ENCODE measurements around the gene KRTAP5-10.
"Not testable (repeated sequence)": the region's sequence is repeated elsewhere in the genome, so short reads cannot be mapped to it uniquely, and the experiment has no call there.

DNA sequence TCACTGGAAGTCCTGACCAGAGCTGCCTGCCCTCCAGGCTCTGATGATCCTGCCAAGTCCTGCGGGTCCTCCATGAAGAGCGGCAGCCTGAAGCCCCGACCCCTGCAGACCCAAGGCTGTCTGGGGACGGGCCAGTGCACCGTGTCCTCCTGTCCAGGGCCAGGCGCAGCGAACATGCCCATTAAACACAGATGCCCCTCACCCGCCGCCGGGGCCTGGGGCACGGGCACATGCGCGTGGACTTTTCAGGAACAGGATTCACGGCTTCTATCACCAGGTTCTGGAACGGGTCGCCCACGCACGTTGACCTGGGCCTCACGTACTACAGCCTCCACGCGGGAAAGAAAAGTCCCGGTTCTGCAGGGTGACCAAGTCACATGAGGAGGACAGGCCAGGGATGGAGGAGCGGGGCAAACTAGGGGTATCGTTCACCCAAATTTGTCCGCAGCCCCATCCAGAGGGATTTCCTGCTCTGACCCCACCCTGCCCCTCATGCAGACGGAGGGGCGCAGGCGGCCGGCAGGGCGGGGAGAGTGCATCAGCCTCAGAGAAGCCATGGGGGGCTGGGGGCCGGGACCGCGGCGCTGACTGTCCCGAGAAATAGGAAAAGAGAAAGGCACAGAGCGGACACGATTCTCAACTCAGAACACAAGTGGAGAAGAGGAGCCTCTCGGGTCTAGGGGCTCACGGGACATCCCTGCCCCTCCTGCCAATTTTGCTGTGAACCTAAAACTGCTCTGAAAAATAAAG, 5.9 kb downstream of the KRTAP5-10 start:
- not testable (repeated sequence) for TF ChIP-seq XRCC5 (IDR thresholded peaks at IDR 0.05; ENCODE audit: low read depth, low read length); CREM (IDR thresholded peaks at IDR 0.05; ENCODE audit: low read depth); RNF2 (IDR thresholded peaks at IDR 0.05); SP1 (CRISPR knock-in tag; IDR thresholded peaks at IDR 0.05); CTCF (IDR thresholded peaks at IDR 0.05 in 2 of 3, conservative IDR thresholded peaks at IDR 0.05 in 1 of 3; ENCODE audit: insufficient read depth in 2 of 3, low read depth in 1 of 3, low read length in 3 of 3); RBM15 (IDR thresholded peaks at IDR 0.05; ENCODE audit: insufficient read depth, low read length); ZNF766 (CRISPR knock-in tag; conservative IDR thresholded peaks at IDR 0.05); MXD1 (CRISPR knock-in tag; IDR thresholded peaks at IDR 0.05; ENCODE audit: borderline replicate concordance, poor library complexity, severe bottlenecking); ELF4 (CRISPR knock-in tag; IDR thresholded peaks at IDR 0.05); JUND (IDR thresholded peaks at IDR 0.05; ENCODE audit: borderline replicate concordance, low read depth, low read length); JUND (tag; IDR thresholded peaks at IDR 0.05; ENCODE audit: borderline replicate concordance, low read depth, low read length)
- TF ChIP-seq, protein P1, sequence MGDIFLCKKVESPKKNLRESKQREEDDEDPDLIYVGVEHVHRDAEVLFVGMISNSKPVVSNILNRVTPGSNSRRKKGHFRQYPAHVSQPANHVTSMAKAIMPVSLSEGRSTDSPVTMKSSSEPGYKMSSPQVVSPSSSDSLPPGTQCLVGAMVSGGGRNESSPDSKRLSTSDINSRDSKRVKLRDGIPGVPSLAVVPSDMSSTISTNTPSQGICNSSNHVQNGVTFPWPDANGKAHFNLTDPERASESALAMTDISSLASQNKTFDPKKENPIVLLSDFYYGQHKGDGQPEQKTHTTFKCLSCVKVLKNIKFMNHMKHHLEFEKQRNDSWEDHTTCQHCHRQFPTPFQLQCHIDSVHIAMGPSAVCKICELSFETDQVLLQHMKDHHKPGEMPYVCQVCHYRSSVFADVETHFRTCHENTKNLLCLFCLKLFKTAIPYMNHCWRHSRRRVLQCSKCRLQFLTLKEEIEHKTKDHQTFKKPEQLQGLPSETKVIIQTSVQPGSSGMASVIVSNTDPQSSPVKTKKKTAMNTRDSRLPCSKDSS (IDR thresholded peaks at IDR 0.05; ENCODE audit: low read depth, partially characterized antibody): not testable (repeated sequence)
